ENCODE measurements around the gene RALGAPA1. TPM values are rescaled to one million over a fixed set of nuclear protein-coding genes. Genes with fewer than 3 reads are reported as not detected.

The RALGAPA1 gene
- polyA plus RNA-seq, 1 donor from 2014 or later: 73.3 TPM

GRCh38 chr14:35553808-35554207, 255.3 kb downstream of the RALGAPA1 start:
- no peak for TF ChIP-seq TAF1 (IDR thresholded peaks at IDR 0.05; ENCODE audit: low read depth)
- TF ChIP-seq POLR2AphosphoS5 (IDR thresholded peaks at IDR 0.05): no peak
- TF ChIP-seq EP300 (conservative IDR thresholded peaks at IDR 0.05; ENCODE audit: poor library complexity, severe bottlenecking): no peak
- no peak for TF ChIP-seq REST (IDR thresholded peaks at IDR 0.05; ENCODE audit: borderline replicate concordance)
- TF ChIP-seq EZH2 (IDR thresholded peaks at IDR 0.05; ENCODE audit: borderline replicate concordance, insufficient read depth, low read length, poor library complexity, severe bottlenecking): no peak
- no peak for TF ChIP-seq MXI1 (conservative IDR thresholded peaks at IDR 0.05; ENCODE audit: poor library complexity, severe bottlenecking)
- TF ChIP-seq CTCF (IDR thresholded peaks at IDR 0.05; ENCODE audit: poor library complexity, severe bottlenecking): no peak
- no peak for TF ChIP-seq RAD21 (conservative IDR thresholded peaks at IDR 0.05)
- no peak for TF ChIP-seq SMC3 (conservative IDR thresholded peaks at IDR 0.05; ENCODE audit: poor library complexity)
- H3K36me3 ChIP-seq (ENCODE audit: insufficient read depth, low read length): no peaks in the 10 kb centered on the region
- H3K27me3 ChIP-seq (ENCODE audit: insufficient read depth, low read depth, low read length): no peaks in the 10 kb centered on the region
- H3K9ac ChIP-seq (ENCODE audit: low read length): no peak overlapping the region
- no peak overlapping the region for H3K27ac ChIP-seq (ENCODE audit: low read length)
- no peaks in the 10 kb centered on the region for H3K9me3 ChIP-seq (ENCODE audit: low read length)
- no peak overlapping the region for H3K4me2 ChIP-seq (ENCODE audit: low read length)
- no peaks in the 10 kb centered on the region for H3K9me2 ChIP-seq (ENCODE audit: insufficient read depth, low read length)
- H3K79me2 ChIP-seq (replicated peaks; ENCODE audit: insufficient read depth, low read length): no peaks in the 10 kb centered on the region
- no peaks in the 10 kb centered on the region for H4K20me1 ChIP-seq (ENCODE audit: insufficient read depth)
- H3F3A ChIP-seq (ENCODE audit: insufficient read depth, low read length, poor library complexity, severe bottlenecking): no peaks in the 10 kb centered on the region
- H2AFZ ChIP-seq (ENCODE audit: low read depth, low read length): no peak overlapping the region
- no peak overlapping the region for H3K4me3 ChIP-seq (ENCODE audit: low read length)

GRCh38 chr14:35551081-35551480, 258.0 kb downstream of the RALGAPA1 start:
- Histone ChIP-seq H3K4me3 (ENCODE audit: low read length) (no peak overlapping the region), H3K4me2 (ENCODE audit: low read length) (no peak overlapping the region), H2AFZ (ENCODE audit: low read depth, low read length) (no peak overlapping the region), H4K20me1 (ENCODE audit: insufficient read depth) (no peaks in the 10 kb centered on the region), H3F3A (ENCODE audit: insufficient read depth, low read length, poor library complexity, severe bottlenecking) (no peaks in the 10 kb centered on the region), H3K27ac (ENCODE audit: low read length) (no peak overlapping the region), H3K79me2 (replicated peaks; ENCODE audit: insufficient read depth, low read length) (no peaks in the 10 kb centered on the region), H3K9me3 (ENCODE audit: low read length) (no peaks in the 10 kb centered on the region), H3K9ac (ENCODE audit: low read length) (no peak overlapping the region), H3K9me2 (ENCODE audit: insufficient read depth, low read length) (no peaks in the 10 kb centered on the region), H3K27me3 (ENCODE audit: insufficient read depth, low read depth, low read length) (no peaks in the 10 kb centered on the region), H3K36me3 (ENCODE audit: insufficient read depth, low read length) (no peaks in the 10 kb centered on the region)
- no peak for TF ChIP-seq MXI1 (conservative IDR thresholded peaks at IDR 0.05; ENCODE audit: poor library complexity, severe bottlenecking)
- TF ChIP-seq CTCF (IDR thresholded peaks at IDR 0.05; ENCODE audit: poor library complexity, severe bottlenecking): no peak
- no peak for TF ChIP-seq SMC3 (conservative IDR thresholded peaks at IDR 0.05; ENCODE audit: poor library complexity)
- no peak for TF ChIP-seq TAF1 (IDR thresholded peaks at IDR 0.05; ENCODE audit: low read depth)
- TF ChIP-seq POLR2AphosphoS5 (IDR thresholded peaks at IDR 0.05): no peak
- no peak for TF ChIP-seq EP300 (conservative IDR thresholded peaks at IDR 0.05; ENCODE audit: poor library complexity, severe bottlenecking)
- no peak for TF ChIP-seq EZH2 (IDR thresholded peaks at IDR 0.05; ENCODE audit: borderline replicate concordance, insufficient read depth, low read length, poor library complexity, severe bottlenecking)
- no peak for TF ChIP-seq REST (IDR thresholded peaks at IDR 0.05; ENCODE audit: borderline replicate concordance)
- TF ChIP-seq RAD21 (conservative IDR thresholded peaks at IDR 0.05): no peak

Measured in neural cell (in vitro differentiated cells).